IMR-90 (cell line): ENCODE results near the gene EPN2. TPM values are rescaled to one million over a fixed set of nuclear protein-coding genes. Genes with fewer than 3 reads are reported as not detected.

Source experiments
- ATAC-seq: fragments of 200-7000 bp; cut with Tn5 transposase; 2 replicates; pipeline ENCODE4 v1.9.1; 2020; ENCODE audit warnings: low read depth, mild to moderate bottlenecking, moderate library complexity
- BruUV-seq: library from RNA; stranded (reverse); fragments of 400-500 nt; replicated peaks from 2 replicates; lab custom pipeline; 2021; lab: Mats Ljungman, UMichigan
- CTCF ChIA-PET: fragments of 300-600 bp; formaldehyde crosslinking; extraction: SDS; loops from one replicate; lab custom pipeline; 2021; ENCODE audit warnings: antibody characterized with exemption; lab: Yijun Ruan, JAX
- POLR2A ChIA-PET: fragments of 300-600 bp; sonication (Branson Sonifier 250); formaldehyde crosslinking; loops from one replicate; lab custom pipeline; 2022; ENCODE audit warnings: antibody characterized with exemption; ENCODE audit not compliant: unreplicated experiment; lab: Charles Lee
- DNase-seq: peaks from one replicate; pipeline ENCODE4 v3.0.0; 2013
- H2AFZ ChIP-seq: replicated peaks from 2 replicates; pipeline ENCODE3; 2013; ENCODE audit warnings: low read length, mild to moderate bottlenecking; ENCODE audit not compliant: poor library complexity
- H2AK5ac ChIP-seq: 2 replicates; pipeline ENCODE4 v1.6.1; 2013; ENCODE audit warnings: low read depth, low read length, inconsistent platforms
- H2AK9ac ChIP-seq: replicated peaks from 2 replicates; pipeline ENCODE3; 2013; ENCODE audit warnings: mild to moderate bottlenecking, low read depth, low read length, moderate library complexity; ENCODE audit not compliant: poor library complexity
- H2BK120ac ChIP-seq: 2 replicates; pipeline ENCODE4 v1.6.1; 2013; ENCODE audit warnings: low read depth, low read length, inconsistent platforms
- H2BK15ac ChIP-seq: 3 replicates; pipeline ENCODE4 v1.6.1; 2013; ENCODE audit warnings: low read depth, low read length, inconsistent platforms
- H2BK20ac ChIP-seq: 2 replicates; pipeline ENCODE4 v1.6.1; 2013; ENCODE audit warnings: low read depth, mild to moderate bottlenecking, inconsistent platforms, low read length, moderate library complexity
- H2BK5ac ChIP-seq: 2 replicates; pipeline ENCODE4 v1.6.1; 2013; ENCODE audit warnings: mild to moderate bottlenecking, low read depth, low read length, inconsistent platforms; ENCODE audit not compliant: poor library complexity, severe bottlenecking
- H3K14ac ChIP-seq: replicated peaks from 2 replicates; pipeline ENCODE4 v1.6.1; 2013; ENCODE audit warnings: low read depth, low read length, inconsistent platforms
- H3K18ac ChIP-seq: 2 replicates; pipeline ENCODE4 v1.6.1; 2013; ENCODE audit warnings: low read depth, low read length, control low read depth
- H3K23ac ChIP-seq: 2 replicates; pipeline ENCODE4 v1.6.1; 2013; ENCODE audit warnings: low read depth, low read length, inconsistent platforms
- H3K27ac ChIP-seq: 2 replicates; pipeline ENCODE4 v1.5.1; 2013; ENCODE audit warnings: mild to moderate bottlenecking, control low read depth, low read length; ENCODE audit not compliant: insufficient read depth
- H3K27me3 ChIP-seq: 2 replicates; pipeline ENCODE4 v1.6.1; 2013; ENCODE audit warnings: low read length; ENCODE audit not compliant: control insufficient read depth, insufficient read depth
- H3K36me3 ChIP-seq: 2 replicates; pipeline ENCODE4 v1.6.1; 2013; ENCODE audit warnings: low read length, mixed read lengths; ENCODE audit not compliant: control insufficient read depth, insufficient read depth
- H3K4ac ChIP-seq: 2 replicates; pipeline ENCODE4 v1.6.1; 2013; ENCODE audit warnings: low read depth, low read length, inconsistent platforms
- H3K4me1 ChIP-seq: 2 replicates; pipeline ENCODE4 v1.6.1; 2013; ENCODE audit warnings: low read length, mixed read lengths; ENCODE audit not compliant: control insufficient read depth, insufficient read depth
- H3K4me2 ChIP-seq: 2 replicates; pipeline ENCODE4 v1.6.1; 2013; ENCODE audit warnings: low read depth, mild to moderate bottlenecking, control low read depth, low read length, moderate library complexity
- H3K4me3 ChIP-seq: 2 replicates; pipeline ENCODE4 v1.5.1; 2013; ENCODE audit warnings: low read depth, mild to moderate bottlenecking, control low read depth, low read length, moderate library complexity; ENCODE audit not compliant: insufficient read depth
- H3K56ac ChIP-seq: 2 replicates; pipeline ENCODE4 v1.6.1; 2013; ENCODE audit warnings: low read length, inconsistent platforms; ENCODE audit not compliant: insufficient read depth; ENCODE audit errors: extremely low read depth
- H3K79me1 ChIP-seq, 2 experiments: 2 replicates each; pipeline ENCODE4 v1.6.1; 2013; ENCODE audit warnings: low read length in 2 of 2, inconsistent platforms in 1 of 2, low read depth in 1 of 2
- H3K9ac ChIP-seq: 2 replicates; pipeline ENCODE4 v1.6.1; 2013; ENCODE audit warnings: low read depth, low read length, control low read depth
- H3K9me1 ChIP-seq: 2 replicates; pipeline ENCODE4 v1.6.1; 2013; ENCODE audit warnings: low read length, inconsistent platforms; ENCODE audit not compliant: insufficient read depth
- H3K9me3 ChIP-seq: 2 replicates; pipeline ENCODE4 v1.6.1; 2013; ENCODE audit warnings: low read length; ENCODE audit not compliant: control insufficient read depth, insufficient read depth
- H4K20me1 ChIP-seq: 2 replicates; pipeline ENCODE4 v1.6.1; 2013; ENCODE audit warnings: low read length, inconsistent platforms; ENCODE audit not compliant: insufficient read depth
- H4K5ac ChIP-seq: 2 replicates; pipeline ENCODE4 v1.6.1; 2013; ENCODE audit warnings: mild to moderate bottlenecking, low read depth, low read length, control low read depth
- H4K8ac ChIP-seq, 2 experiments: 2 replicates each; pipeline ENCODE4 v1.6.1; 2013; ENCODE audit warnings: low read depth in 2 of 2, low read length in 2 of 2, control low read depth in 1 of 2, inconsistent platforms in 1 of 2
- H4K91ac ChIP-seq: 2 replicates; pipeline ENCODE4 v1.6.1; 2013; ENCODE audit warnings: low read depth, low read length, inconsistent platforms; ENCODE audit not compliant: insufficient read depth
- BHLHE40 ChIP-seq: fragments of 150-350 bp; IDR thresholded peaks from 2 replicates; pipeline ENCODE4 v1.6.1; 2016; ENCODE audit warnings: mild to moderate bottlenecking, low read depth, low read length
- MAFK ChIP-seq: IDR thresholded peaks from 2 replicates; pipeline ENCODE4 v1.6.1; 2012; ENCODE audit warnings: low read depth, low read length, improper control_type of control experiment
- MAZ ChIP-seq: IDR thresholded peaks from 2 replicates; pipeline ENCODE4 v1.6.1; 2012; ENCODE audit warnings: low read depth, mild to moderate bottlenecking, low read length, improper control_type of control experiment, moderate library complexity, borderline replicate concordance
- POLR2A ChIP-seq: IDR thresholded peaks from 2 replicates; pipeline ENCODE4 v1.6.1; 2012; ENCODE audit warnings: mild to moderate bottlenecking, low read depth, low read length
- RFX5 ChIP-seq: IDR thresholded peaks from 2 replicates; pipeline ENCODE4 v1.8.0; 2012; ENCODE audit warnings: low read depth, mild to moderate bottlenecking, low read length, moderate library complexity
- WGBS, 2 experiments: methylation state at CpG; one replicate each; pipeline versions ENCODE4 v1.1.5 to v1.1.7; 2013; ENCODE audit warnings: missing lambda C conversion rate in 2 of 2; ENCODE audit not compliant: insufficient read length in 1 of 2; ENCODE audit errors: extremely low coverage in 2 of 2; 5-methylcytosine and 5-hydroxymethylcytosine counted together
- dilution Hi-C: fragments of 300-500 bp; cut with HindIII; formaldehyde crosslinking; loops from one replicate; pipeline ENCODE4 v1.14.3; 2018; ENCODE audit warnings: low sequenced_read_pairs; ENCODE audit not compliant: unreplicated experiment
- in situ Hi-C: fragments of 300-500 bp; cut with MboI; formaldehyde crosslinking; loops from 3 replicates; pipeline ENCODE4 v1.14.3; 2019; ENCODE audit warnings: low sequenced_read_pairs, inconsistent platforms, mixed read lengths
- intact Hi-C: fragments of 100-400 bp; cut with micrococcal nuclease; formaldehyde crosslinking; loops from 2 replicates; pipeline ENCODE4 v1.10.0; 2022
- polyA plus RNA-seq, 3 experiments: library from polyadenylated mRNA; depleted of rRNA; stranded (reverse); fragments of >200 nt; gene quantifications; 2 replicates each; pipeline ENCODE4 v1.2.3, GENCODE V29; 2012; ENCODE audit warnings: low replicate concordance in 1 of 3
- total RNA-seq: library from RNA; depleted of rRNA; stranded (reverse); fragments of >200 nt; gene quantifications from 2 replicates; pipeline ENCODE4 v1.2.3, GENCODE V29; 2012
- TF ChIP-seq, protein P1 (sequence below): fragments of 150-350 bp; IDR thresholded peaks from 2 replicates; pipeline ENCODE4 v1.6.1; 2016; ENCODE audit warnings: low read depth, mild to moderate bottlenecking, low read length, moderate library complexity, borderline replicate concordance

The EPN2 gene
- total and polyA plus RNA-seq, 2 of the 4 experiments (the other 2 are of a cell fraction): 14.9 to 25.3 TPM

GRCh38 chr17:19308398-19308797, 71.2 kb downstream of the EPN2 start:
- peaks cover 10% of the 10 kb centered on the region for H3K4me1 ChIP-seq
- TF ChIP-seq MAZ (no peak), POLR2A (no peak), BHLHE40 (no peak), MAFK (no peak), RFX5 (no peak)
- TF ChIP-seq, protein P1, sequence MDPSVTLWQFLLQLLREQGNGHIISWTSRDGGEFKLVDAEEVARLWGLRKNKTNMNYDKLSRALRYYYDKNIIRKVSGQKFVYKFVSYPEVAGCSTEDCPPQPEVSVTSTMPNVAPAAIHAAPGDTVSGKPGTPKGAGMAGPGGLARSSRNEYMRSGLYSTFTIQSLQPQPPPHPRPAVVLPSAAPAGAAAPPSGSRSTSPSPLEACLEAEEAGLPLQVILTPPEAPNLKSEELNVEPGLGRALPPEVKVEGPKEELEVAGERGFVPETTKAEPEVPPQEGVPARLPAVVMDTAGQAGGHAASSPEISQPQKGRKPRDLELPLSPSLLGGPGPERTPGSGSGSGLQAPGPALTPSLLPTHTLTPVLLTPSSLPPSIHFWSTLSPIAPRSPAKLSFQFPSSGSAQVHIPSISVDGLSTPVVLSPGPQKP: no peak
- dilution Hi-C loops: no loop called here

More at GRCh38 chr17:19308398-19308797, 71.2 kb downstream of the EPN2 start:
- no peak for DNase-seq
- H3K79me1 ChIP-seq: peaks cover 37 to 78% of the 10 kb centered on the region in 2 experiments
- H3K4me3 ChIP-seq: no peak overlapping the region
- WGBS, 2 experiments: 100% methylated on average over 1 of the region's 8 CpGs; no CpG with 5 or more reads in 1 of the 2 experiments
- POLR2A ChIA-PET: no interaction called here
- no peak overlapping the region for H2BK20ac ChIP-seq
- no peak overlapping the region for H4K5ac ChIP-seq
- H3K18ac ChIP-seq: no peak overlapping the region
- no peaks in the 10 kb centered on the region for H3K27me3 ChIP-seq
- H2AK5ac ChIP-seq: no peak overlapping the region
- no peak overlapping the region for H4K91ac ChIP-seq
- no TSS peak for BruUV-seq
- no peak for ATAC-seq
- H3K9me3 ChIP-seq: no peaks in the 10 kb centered on the region
- no peak overlapping the region for H3K4ac ChIP-seq
- no peak overlapping the region for H2BK15ac ChIP-seq
- H3K9me1 ChIP-seq: peaks cover 39% of the 10 kb centered on the region
- in situ Hi-C loops: no loop called here
- H2AFZ ChIP-seq: no peak overlapping the region
- H3K9ac ChIP-seq: no peak overlapping the region
- CTCF ChIA-PET: no interaction called here
- H3K27ac ChIP-seq: no peak overlapping the region
- H4K20me1 ChIP-seq: peaks cover 20% of the 10 kb centered on the region
- no peak overlapping the region for H3K14ac ChIP-seq
- H2AK9ac ChIP-seq: no peak overlapping the region
- H2BK120ac ChIP-seq: no peak overlapping the region
- H3K4me2 ChIP-seq: no peak overlapping the region
- no peak overlapping the region for H4K8ac ChIP-seq
- H3K36me3 ChIP-seq: peaks cover 27% of the 10 kb centered on the region
- no peak overlapping the region for H3K23ac ChIP-seq
- H3K56ac ChIP-seq: no peak overlapping the region
- no peak overlapping the region for H2BK5ac ChIP-seq
- intact Hi-C loops: no loop called here
